ENCODE data around the gene RNASE12. TPM values are rescaled to one million over a fixed set of nuclear protein-coding genes. Genes with fewer than 3 reads are reported as not detected.

RNASE12 gene
- total RNA-seq, 1 donor from 2014 or later, result not detected

DNA sequence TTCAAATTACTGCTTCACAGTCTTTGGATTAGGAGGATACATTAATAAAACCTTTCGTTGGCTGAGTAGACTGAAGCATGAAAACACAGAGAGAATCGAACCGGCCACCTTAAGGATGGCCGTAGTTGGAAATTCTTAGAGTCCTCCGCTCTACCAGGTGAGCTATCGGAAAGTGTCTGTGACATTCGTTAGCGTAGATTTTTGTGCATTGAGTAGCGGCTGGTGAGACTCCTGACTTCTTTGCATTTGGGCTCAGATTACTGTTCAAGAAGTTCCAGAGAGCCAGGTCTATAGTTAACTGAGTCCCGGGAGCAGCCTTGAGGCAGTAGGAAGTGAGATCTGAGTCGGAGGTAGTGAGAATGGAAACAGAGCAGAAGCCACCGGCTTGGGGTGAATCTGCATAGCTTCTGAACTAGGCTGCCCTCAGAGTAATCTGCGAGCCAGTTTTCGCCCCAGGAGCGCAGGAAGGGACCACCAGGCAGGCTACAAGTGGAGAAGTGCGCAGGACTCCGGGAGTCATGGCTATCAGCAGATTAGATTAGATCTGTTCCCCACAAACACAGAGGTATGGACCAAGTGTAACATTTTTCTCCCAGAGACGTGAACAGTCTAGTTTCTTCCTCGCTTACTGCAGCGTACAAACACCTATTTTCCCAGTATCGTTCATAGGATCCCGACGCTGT, 39.3 kb upstream of the RNASE12 start:
- H3K27me3 Mint-ChIP-seq, result peaks cover 90% of the 10 kb centered on the region
- H3K4me3 Mint-ChIP-seq, result peak overlapping the region; percentile 92
- H3K36me3 Mint-ChIP-seq, result peaks cover 11% of the 10 kb centered on the region
- H3K9me3 Mint-ChIP-seq, result peaks cover 6% of the 10 kb centered on the region
- DNase-seq (ENCODE audit: extremely low spot score, unreplicated experiment), result no peak
- peak overlapping the region; percentile 90 for H3K27ac Mint-ChIP-seq
- H3K4me1 Mint-ChIP-seq (ENCODE audit: unreplicated experiment), result peaks cover 35% of the 10 kb centered on the region
- TF ChIP-seq CTCF (conservative IDR thresholded peaks at IDR 0.05), result no peak

- H3K27me3 Mint-ChIP-seq, result peaks cover 90% of the 10 kb centered on the region
- H3K9me3 Mint-ChIP-seq, result no peaks in the 10 kb centered on the region
- H3K27ac Mint-ChIP-seq, result peak overlapping the region; percentile 58
- no peak for DNase-seq (ENCODE audit: extremely low spot score, unreplicated experiment)
- H3K4me3 Mint-ChIP-seq, result peak overlapping the region; percentile 34
- no peak for TF ChIP-seq CTCF (conservative IDR thresholded peaks at IDR 0.05)
- H3K4me1 Mint-ChIP-seq (ENCODE audit: unreplicated experiment), result peaks cover 44% of the 10 kb centered on the region
- H3K36me3 Mint-ChIP-seq, result peaks cover 11% of the 10 kb centered on the region
Observed at GRCh38 chr14:20628063-20628854, 37.1 kb upstream of the RNASE12 start.

- Mint-ChIP-seq H3K27ac (peak overlapping the region; percentile 58), H3K4me3 (peak overlapping the region; percentile 89), H3K9me3 (no peaks in the 10 kb centered on the region), H3K27me3 (peaks cover 90% of the 10 kb centered on the region), H3K36me3 (peaks cover 7% of the 10 kb centered on the region), H3K4me1 (ENCODE audit: unreplicated experiment) (peaks cover 37% of the 10 kb centered on the region)
- no peak for DNase-seq (ENCODE audit: extremely low spot score, unreplicated experiment)
- no peak for TF ChIP-seq CTCF (conservative IDR thresholded peaks at IDR 0.05)
Observed at GRCh38 chr14:20627346-20628027, 36.3 kb upstream of the RNASE12 start.

- H3K4me1 Mint-ChIP-seq (ENCODE audit: unreplicated experiment), result peaks cover 36% of the 10 kb centered on the region
- peaks cover 92% of the 10 kb centered on the region for H3K27me3 Mint-ChIP-seq
- DNase-seq (ENCODE audit: extremely low spot score, unreplicated experiment), result no peak
- no peak for TF ChIP-seq CTCF (conservative IDR thresholded peaks at IDR 0.05)
- H3K9me3 Mint-ChIP-seq, result no peaks in the 10 kb centered on the region
- H3K4me3 Mint-ChIP-seq, result peak overlapping the region; percentile 89
- H3K27ac Mint-ChIP-seq, result no peak overlapping the region
- H3K36me3 Mint-ChIP-seq, result peaks cover 7% of the 10 kb centered on the region
Observed at GRCh38 chr14:20626274-20626673, 35.1 kb upstream of the RNASE12 start.

- DNase-seq (ENCODE audit: extremely low spot score, unreplicated experiment), result peak; percentile 69
- H3K4me1 Mint-ChIP-seq (ENCODE audit: unreplicated experiment), result peaks cover 27% of the 10 kb centered on the region
- no peak for TF ChIP-seq CTCF (conservative IDR thresholded peaks at IDR 0.05)
- H3K36me3 Mint-ChIP-seq, result peaks cover 3% of the 10 kb centered on the region
- H3K27me3 Mint-ChIP-seq, result peaks cover 81% of the 10 kb centered on the region
- H3K4me3 Mint-ChIP-seq, result peak overlapping the region; percentile 89
- H3K27ac Mint-ChIP-seq, result peak overlapping the region; percentile 97
- H3K9me3 Mint-ChIP-seq, result no peaks in the 10 kb centered on the region
Observed at GRCh38 chr14:20624495-20625070, 33.4 kb upstream of the RNASE12 start.
